H7 (cell line): ENCODE data around the gene ELK1. TPM values are rescaled to one million over a fixed set of nuclear protein-coding genes. Genes with fewer than 3 reads are reported as not detected.

Source experiments
- DNase-seq: peaks from one replicate; pipeline ENCODE4 v3.0.0; 2012
- H3K27me3 ChIP-seq: 2 replicates; pipeline ENCODE4 v1.6.0; 2011; ENCODE audit warnings: mild to moderate bottlenecking, low read length; ENCODE audit not compliant: control insufficient read depth, insufficient read depth
- H3K36me3 ChIP-seq: replicated peaks from 2 replicates; pipeline ENCODE4 v1.5.1; 2011; ENCODE audit warnings: low read length; ENCODE audit not compliant: control insufficient read depth, insufficient read depth
- H3K4me3 ChIP-seq: 2 replicates; pipeline ENCODE4 v1.5.1; 2011; ENCODE audit warnings: low read depth, mild to moderate bottlenecking, control low read depth, low read length, moderate library complexity; ENCODE audit not compliant: insufficient read depth
- total RNA-seq: library from RNA; depleted of rRNA; stranded (reverse); fragments of >200 nt; shearing (Covaris generic); gene quantifications from 2 replicates; pipeline ENCODE4 v1.2.3, GENCODE V29; 2014

The ELK1 gene
- total RNA-seq, 1 experiment from 2014 or later: 33.8 TPM

GRCh38 chrX:47633689-47634590 is 16.4 kb downstream of the ELK1 start:
- Histone ChIP-seq H3K4me3 (no peak overlapping the region), H3K27me3 (no peaks in the 10 kb centered on the region), H3K36me3 (peaks cover 2% of the 10 kb centered on the region)
- DNase-seq: no peak

DNA sequence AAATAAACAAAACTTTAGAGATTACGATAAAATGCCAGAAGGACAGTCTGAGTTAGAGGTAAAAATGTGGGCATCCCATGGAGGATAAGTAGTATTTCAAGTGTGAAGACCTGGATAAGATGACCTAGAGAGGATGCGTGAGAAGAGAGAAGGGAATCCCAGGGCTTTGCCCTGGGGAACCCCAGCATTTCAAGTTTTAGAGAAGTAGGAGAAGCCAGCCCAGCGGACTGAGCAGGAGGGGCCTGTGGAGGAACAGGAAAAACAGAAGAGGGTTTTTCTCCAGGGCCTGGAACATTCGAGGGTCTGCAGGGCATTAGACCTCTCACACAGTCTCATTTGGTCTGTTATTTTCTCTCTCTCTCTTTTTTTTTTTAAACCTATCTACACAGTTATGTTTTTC is 17.7 kb downstream of the ELK1 start:
- Histone ChIP-seq H3K36me3 (peaks cover 2% of the 10 kb centered on the region), H3K4me3 (no peak overlapping the region), H3K27me3 (no peaks in the 10 kb centered on the region)
- DNase-seq: no peak

GRCh38 chrX:47631676-47632075 is 18.7 kb downstream of the ELK1 start:
- no peak for DNase-seq
- Histone ChIP-seq H3K36me3 (peaks cover 2% of the 10 kb centered on the region; the same call in 1 of the 2 replicates), H3K27me3 (no peaks in the 10 kb centered on the region), H3K4me3 (no peak overlapping the region)

DNA sequence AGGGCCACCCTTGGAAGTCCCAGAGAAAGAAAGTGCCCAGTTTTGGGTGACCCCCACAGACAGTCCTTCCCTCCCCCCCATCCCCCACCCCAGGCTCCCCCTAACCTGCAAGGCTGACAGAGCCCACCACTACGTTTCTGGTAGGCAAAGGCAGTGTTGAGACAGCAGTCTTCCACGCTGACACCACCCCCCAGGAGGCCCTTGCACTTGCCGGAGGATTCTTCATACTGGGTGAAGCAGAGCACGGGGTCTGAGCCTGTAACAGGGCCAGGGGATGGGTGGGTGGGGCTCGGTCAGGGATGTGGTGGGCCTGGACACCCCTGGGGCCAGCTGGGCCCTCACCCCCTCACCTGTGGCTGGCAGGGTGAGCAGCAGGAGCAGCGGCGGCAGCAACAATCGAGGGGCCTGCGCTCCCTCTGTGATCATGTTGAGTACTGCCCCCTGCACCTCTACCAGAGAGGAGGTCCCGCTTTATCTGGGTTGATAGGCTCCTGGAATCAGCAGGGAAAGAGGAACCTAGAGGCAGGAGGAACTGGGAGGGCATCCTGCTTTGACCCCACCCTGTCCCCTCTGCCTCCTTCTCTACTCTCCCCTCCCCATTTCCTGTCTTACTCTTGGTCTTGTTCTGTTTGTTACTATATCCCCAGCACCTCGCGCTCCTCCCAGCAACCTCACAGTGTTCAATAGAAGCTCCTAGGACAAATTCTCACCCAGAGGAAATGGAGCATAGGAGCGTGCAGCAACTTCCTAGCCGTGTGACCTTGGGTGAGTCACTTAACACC is 20.8 kb downstream of the ELK1 start, which contains the start of gene CFP:
TSS of gene CFP (minus strand) at position 512 of the 782 bp plus-strand sequence. CDS start at position 426, 86 bp downstream.
- H3K36me3 ChIP-seq: no peaks in the 10 kb centered on the region; the same call in 1 of the 2 replicates
- H3K4me3 ChIP-seq: no peak within 1 kb of the TSS
- peak; percentile 45 for DNase-seq
- no peaks in the 10 kb centered on the region for H3K27me3 ChIP-seq

DNA sequence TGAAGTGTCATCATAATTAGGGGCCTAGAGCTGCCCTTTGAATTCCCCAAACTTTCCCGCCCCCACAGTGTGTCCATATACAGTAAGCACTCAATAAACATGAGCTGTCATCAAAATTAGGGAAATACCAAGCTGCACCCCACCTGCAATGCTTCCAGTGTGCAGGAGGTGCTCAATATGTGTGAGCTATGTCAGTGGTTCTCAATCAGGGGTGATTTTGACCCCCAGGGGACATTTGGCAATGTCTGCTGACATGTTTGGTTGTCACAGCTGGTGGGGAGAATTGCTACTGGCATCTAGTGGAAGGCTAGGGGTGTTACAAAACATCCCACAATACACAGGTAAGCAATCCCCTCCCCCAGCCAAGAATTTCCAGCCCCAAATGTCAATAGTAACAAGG is 21.4 kb downstream of the ELK1 start:
- no peaks in the 10 kb centered on the region for H3K36me3 ChIP-seq
- peak; percentile 70 for DNase-seq
- no peak overlapping the region for H3K4me3 ChIP-seq
- H3K27me3 ChIP-seq: no peaks in the 10 kb centered on the region

DNA sequence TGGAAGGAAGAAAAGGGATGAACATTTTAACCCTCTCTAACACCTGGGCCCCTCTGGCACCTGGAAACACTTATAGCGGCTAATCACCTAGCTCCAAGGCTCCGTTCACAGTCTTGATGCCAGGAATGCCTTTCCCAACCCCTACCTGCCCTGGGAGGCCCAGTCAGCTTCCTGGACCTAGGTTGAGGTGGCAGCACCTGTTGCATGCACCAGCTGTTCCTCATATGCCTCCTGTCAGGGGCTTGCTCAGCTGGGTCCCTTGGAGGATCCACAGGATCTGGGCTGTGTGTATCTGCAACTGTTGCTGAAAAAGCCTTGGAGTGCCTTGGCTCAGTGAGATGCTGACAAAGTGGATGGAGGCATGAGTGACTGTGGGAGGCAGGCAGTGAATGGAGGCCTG is 25.0 kb downstream of the ELK1 start:
- Histone ChIP-seq H3K27me3 (peaks cover 3% of the 10 kb centered on the region; the same call in 1 of the 2 replicates), H3K4me3 (no peak overlapping the region), H3K36me3 (no peaks in the 10 kb centered on the region)
- DNase-seq: no peak

- Histone ChIP-seq H3K27me3 (peaks cover 3% of the 10 kb centered on the region; the same call in 1 of the 2 replicates), H3K4me3 (peak overlapping the region; percentile 25), H3K36me3 (no peaks in the 10 kb centered on the region)
- DNase-seq: peak; percentile 95
These were observed 26.8 kb downstream of the ELK1 start for GRCh38 chrX:47623540-47624027.

DNA sequence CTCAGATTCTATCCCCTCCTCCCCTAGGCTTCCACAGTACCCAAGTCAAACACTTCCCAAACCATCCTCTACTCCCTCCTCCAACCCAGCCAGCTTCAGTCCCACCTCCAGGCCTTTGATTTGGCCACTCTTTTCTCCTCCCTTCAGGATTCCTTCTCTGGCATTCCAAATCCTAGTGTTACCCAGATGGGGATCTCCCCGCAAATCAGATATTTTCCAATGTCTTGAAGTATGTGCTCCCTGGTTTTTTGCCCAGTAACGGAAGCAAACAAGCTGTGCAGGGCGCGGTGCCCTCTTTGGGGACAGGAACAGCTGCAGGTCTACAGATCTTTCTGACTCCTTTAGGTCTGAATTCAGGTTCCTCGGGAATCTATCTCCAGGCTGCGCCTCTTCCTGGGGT is 28.5 kb downstream of the ELK1 start:
- Histone ChIP-seq H3K27me3 (peaks cover 3% of the 10 kb centered on the region; the same call in 1 of the 2 replicates), H3K4me3 (no peak overlapping the region), H3K36me3 (no peaks in the 10 kb centered on the region)
- no peak for DNase-seq

- Histone ChIP-seq H3K4me3 (peak overlapping the region; percentile 25; the same call in 1 of the 2 replicates), H3K27me3 (peaks cover 3% of the 10 kb centered on the region; the same call in 1 of the 2 replicates), H3K36me3 (no peaks in the 10 kb centered on the region)
- no peak for DNase-seq
These were observed 30.1 kb downstream of the ELK1 start for GRCh38 chrX:47620303-47620685.

- H3K36me3 ChIP-seq: no peaks in the 10 kb centered on the region
- H3K27me3 ChIP-seq: peaks cover 3% of the 10 kb centered on the region; the same call in 1 of the 2 replicates
- DNase-seq: peak; percentile 94
- H3K4me3 ChIP-seq: peak within 1 kb of the TSS; percentile 46
These were observed 30.7 kb downstream of the ELK1 start, which contains the start of gene SYN1 for GRCh38 chrX:47619486-47620302. SYN1 (minus strand) TSS chrX:47619857; CDS start chrX:47619728, 129 bp downstream.

DNA sequence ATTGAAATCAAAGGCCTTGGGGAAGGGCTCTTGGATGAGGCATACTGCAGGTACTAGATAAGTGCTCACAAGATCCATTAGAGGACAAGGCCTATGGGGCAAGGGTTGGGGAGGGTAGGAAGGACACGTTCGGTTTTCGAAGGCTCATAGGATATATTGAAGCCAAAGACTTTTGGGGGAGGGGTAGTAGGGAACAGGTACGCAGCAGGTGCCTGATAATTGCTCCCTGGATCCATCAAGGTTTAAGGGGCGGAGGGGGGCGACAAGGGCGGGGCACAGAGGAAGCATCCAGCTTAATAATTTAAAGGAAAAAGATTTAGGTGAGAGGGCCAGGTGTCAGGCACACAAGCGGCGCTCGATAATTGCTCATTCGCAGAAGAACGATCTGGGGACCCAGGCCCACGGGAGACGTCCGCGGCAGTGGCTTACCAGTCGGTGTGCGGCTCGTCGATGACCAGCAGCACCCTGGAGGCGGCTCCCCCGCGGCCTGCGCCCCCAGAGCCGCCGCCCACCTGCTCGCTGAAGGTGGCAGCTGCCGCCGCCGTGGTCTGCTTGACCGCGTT is 31.4 kb downstream of the ELK1 start:
- peaks cover 3% of the 10 kb centered on the region; the same call in 1 of the 2 replicates for H3K27me3 ChIP-seq
- peak overlapping the region; percentile 46; the same call in 1 of the 2 replicates for H3K4me3 ChIP-seq
- no peaks in the 10 kb centered on the region for H3K36me3 ChIP-seq
- no peak for DNase-seq

DNA sequence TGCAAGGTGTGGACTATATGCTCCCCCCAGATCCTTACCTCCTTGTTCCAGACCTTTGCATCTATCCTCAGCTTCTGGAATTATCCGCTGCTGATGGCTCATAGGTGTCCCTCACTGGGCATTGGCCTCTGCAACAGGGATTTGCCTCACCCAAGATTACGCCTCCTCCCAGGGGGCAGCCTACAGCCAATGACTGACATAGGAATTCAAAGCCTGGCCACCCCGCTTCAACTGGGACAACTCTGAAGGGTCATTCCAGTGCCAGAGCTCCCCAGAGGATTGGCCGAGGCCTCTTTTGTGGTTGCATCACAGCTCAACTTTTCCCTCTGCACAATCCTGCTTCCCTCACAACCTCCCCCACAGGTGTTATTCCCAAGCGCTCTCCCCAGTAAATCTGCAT is 35.7 kb downstream of the ELK1 start:
- Histone ChIP-seq H3K27me3 (no peaks in the 10 kb centered on the region; the same call in 1 of the 2 replicates), H3K36me3 (no peaks in the 10 kb centered on the region), H3K4me3 (no peak overlapping the region)
- DNase-seq: no peak

GRCh38 chrX:47613082-47613481 is 37.3 kb downstream of the ELK1 start:
- H3K27me3 ChIP-seq: no peaks in the 10 kb centered on the region
- DNase-seq: no peak

More at GRCh38 chrX:47613082-47613481, 37.3 kb downstream of the ELK1 start:
- Histone ChIP-seq H3K4me3 (no peak overlapping the region), H3K36me3 (no peaks in the 10 kb centered on the region)
